Stimulated activated CD8-positive, alpha-beta memory T cell treated with anti-CD3 and anti-CD28 coated beads, Interleukin-4, amount 100 ng/mL, for 24 hours (primary cell): ENCODE measurements around the gene TRPC1.
"Not testable (repeated sequence)": the region's sequence is repeated elsewhere in the genome, so short reads cannot be mapped to it uniquely, and the experiment has no call there.

Source experiments
- DNase-seq: peaks from one replicate; pipeline ENCODE4 v3.0.0-alpha.2; 2020; ENCODE audit warnings: low read depth

TRPC1 gene

DNA sequence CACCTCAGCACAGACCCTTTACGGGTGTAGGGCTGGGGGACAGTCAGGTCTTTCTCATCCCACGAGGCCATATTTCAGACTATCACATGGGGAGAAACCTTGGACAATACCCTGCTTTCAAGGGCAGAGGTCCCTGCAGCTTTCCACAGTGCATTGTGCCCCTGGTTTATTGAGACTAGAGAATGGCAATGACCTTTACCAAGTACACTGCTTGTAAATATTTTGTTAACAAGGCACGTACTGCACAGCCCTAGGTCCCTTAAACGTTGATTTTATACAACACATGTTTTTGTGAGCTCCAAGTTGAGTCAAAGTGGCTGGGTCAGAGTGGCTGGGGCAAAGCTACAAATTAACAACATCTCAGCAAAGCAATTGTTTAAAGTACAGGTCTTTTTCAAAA, 28.8 kb downstream of the TRPC1 start:
- DNase-seq = not testable (repeated sequence)

DNA sequence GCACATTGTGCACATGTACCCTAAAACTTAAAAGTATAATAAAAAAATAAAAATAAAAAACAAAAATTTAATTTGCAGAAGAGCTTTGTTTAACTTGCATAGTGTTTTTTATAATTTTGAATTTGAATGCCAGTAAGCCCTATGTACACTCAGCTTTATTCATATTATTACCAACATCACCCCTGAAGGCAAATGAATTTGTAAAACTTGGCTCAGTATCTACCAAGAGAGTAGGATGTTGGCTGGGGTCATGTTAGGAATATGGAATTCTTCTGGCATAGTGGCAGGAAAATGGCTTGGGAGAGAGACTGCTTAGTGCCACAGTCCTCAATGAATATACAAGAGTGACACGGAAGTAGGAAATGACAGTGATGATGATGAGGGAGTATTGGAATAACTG, 30.7 kb downstream of the TRPC1 start:
- DNase-seq = no peak

DNA sequence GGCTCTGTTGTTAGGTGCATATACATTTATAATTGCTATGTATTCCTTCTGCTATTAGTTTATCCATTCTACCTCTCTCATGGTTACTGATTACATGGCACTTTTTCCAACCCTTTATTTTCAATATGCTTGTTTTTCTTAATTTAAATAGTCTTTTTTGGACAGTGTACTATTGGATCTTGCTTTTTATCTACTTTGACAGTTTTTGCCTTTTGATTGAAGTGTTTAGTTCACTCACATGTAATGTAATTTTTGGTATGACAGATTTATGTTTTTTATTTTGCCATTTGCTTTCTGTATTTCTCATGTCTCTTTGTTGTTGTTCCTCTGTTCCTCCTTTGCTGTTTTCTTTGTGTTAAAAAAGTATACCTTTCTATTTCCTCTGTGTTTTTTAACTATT, 44.5 kb downstream of the TRPC1 start:
- no peak for DNase-seq

DNA sequence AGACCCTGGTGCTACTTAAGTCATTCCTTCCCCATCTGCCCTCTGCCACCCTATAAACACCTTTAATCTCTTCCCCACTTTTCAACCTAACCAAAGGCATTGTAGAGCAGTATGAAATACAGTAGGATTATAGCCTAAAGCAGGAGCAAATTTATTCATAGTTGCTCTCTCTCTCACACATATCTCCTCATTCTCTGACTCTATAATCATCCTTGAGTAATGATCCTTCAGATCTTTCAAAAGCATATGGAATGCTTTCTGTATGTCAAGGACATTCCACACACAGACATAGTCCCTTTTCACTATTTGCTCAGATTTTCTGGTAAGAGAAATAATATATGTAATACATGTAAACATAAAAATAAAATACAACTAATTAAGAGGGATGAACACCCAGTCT, 54.1 kb downstream of the TRPC1 start:
- DNase-seq = no peak

DNA sequence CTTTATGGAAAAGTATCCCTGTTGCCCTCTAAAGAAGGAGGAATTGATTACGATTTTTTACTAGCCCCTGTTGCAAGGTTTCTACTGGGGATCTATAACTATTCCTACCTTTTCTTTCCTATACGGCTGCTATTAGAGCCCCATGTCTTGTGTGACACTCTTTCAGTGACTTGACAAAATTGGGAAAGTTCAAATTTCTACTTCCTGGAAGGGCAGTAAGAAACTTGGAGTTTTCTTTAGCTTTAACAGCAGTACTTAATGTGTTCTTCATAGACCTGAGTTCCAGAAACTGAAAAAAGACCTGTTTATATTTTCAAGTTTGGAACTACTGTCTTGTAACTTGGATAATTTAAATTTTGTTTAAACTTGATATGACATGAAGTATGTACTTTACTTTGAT, 54.7 kb downstream of the TRPC1 start:
- DNase-seq = no peak

DNA sequence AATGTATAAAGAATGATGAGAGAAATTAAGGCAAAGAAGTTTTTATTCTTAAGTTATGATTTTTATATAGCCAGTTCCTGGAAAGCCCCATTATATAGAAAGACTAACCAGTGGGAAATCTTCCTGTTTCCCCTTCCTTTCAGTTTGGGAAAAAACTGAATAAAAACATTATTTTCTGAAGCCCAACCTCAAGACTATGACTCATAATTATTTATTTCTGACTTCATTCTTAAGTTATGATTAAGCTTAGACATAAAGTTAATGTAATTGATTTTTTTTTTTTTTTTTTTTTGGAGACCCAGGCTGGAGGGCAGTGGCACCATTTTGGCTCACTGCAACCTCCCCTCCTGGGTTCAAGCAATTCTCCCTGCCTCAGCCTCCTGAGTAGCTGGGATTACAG, 55.8 kb downstream of the TRPC1 start:
- DNase-seq = no peak

DNA sequence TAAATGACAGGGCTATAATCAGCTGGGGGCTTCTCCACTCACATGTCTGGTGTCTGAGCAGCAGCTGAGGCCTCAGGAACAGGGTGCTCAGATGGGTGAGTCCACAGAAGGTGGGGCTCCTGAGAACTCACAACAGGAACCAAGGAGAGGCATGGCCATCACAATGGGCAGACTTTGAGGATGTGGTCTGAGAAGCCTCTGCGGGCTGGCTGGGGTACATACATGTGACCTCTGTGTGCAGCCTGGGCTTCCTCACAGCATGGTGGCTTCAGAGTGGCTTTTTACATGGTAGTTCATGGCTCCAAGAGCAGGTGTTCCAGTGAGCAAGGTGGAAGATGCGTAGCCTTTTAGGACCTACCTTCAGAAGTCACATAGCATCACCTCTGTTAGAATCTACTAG, 58.8 kb downstream of the TRPC1 start:
- DNase-seq = no peak

DNA sequence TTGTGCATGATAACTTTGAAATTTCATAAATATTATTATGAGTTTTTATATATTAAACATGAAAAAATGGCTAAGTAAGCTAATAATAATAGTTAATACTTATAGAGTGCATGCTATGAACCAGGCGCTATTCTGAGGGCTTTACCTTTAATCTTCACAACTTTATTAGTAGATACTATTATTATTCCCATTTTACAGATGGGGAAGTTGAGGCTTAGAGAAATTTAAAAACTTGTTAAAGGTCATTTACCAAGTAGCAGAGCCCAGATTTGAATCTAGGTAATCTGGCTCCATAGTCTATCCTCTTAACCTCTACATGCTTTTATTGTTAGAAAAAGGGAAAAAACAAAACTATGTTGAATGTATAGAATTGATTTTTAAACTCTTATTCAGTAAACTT, 60.4 kb downstream of the TRPC1 start:
- DNase-seq = no peak

DNA sequence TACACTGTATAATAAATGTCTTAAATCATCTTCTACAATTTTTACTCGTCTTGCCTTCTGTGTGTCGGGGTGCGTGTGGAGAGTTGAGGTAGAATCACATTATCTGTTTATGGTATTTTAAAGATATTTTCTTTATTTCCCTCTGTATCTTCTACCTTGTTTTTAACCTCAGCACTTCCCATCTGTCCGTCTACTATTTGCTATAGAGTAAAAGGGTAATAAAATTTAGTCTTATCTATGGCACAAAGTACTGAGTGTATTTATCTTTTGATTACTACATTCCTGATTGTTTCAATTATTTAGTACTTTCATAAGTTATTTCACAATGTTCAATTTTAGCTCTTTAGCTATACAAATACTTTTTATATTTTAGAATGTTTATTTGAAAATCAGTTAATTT, 62.2 kb downstream of the TRPC1 start:
- DNase-seq = no peak

DNA sequence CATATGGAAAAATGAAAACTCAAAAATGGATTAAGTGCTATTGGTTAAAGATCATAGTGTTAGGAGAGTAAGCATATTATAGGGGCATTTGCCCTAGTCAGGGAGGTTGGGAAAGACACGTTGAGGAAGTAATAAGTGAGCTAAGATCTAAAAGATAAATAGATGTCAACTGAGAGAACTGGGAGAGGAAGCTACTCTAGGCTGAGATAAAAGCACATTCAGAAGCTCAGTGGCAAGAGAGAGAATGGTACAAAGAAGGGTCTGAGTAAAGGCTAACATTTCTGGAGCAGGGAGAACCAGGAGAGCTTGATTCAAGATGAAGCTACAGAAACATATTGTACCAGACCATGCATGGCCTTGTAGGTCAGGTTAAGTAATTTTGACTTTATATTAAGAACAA, 63.9 kb downstream of the TRPC1 start:
- no peak for DNase-seq

DNA sequence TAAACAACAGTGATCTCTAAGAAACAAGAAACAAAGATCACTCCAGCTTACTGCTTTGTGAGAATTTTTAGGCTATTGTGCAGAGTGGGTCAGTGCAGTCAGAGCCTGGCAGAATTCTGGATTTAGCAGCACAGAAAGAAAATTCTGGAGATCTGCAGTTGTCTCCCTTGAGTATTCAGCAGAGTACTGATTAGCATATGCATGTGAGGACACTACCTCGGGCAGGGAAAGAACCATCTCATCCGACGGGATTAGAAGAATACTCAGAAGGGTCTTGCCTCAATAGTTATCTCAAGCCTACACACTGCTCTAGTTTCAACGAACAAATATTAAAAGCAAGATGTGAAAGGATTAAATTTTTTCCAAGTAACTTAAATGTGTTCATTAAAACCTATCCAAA, 70.7 kb downstream of the TRPC1 start:
- DNase-seq = no peak

DNA sequence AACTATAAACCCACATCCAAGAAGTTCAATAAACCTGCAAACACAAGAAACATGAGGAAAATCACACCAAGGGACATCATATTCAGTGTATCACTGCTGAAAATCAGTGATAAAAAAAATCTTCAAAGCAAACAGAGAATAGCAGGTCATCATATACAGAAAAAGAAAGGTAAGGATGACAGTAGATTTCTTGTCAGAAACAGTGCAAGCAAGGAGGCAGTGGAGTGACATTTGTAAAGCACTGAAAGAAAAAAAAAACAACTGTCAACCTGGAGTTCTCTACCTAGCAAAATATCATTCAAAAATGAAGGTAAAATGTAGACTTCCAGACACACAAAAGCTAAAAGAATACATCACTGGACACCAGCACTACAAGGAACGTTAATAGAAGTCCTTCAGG, 71.5 kb downstream of the TRPC1 start:
- DNase-seq = no peak

DNA sequence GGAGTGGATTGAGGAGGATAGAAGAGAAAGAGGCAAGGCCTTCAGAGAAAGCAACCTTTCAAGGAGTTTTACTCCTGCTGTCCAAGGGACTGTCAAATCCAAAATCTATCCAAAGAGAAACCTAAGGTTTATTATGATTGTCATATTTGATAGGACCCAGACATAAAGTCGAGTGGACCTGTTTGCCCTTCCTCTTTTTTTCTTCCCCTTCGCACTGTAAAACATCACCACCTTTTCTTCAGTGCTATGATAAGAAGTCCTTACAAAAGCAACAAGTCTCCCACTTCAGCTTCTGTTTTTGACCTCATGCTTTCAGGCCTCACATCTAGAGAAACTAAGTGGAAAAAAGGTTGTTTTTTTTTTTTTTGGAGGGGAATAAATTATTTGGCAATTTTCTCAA, 73.0 kb downstream of the TRPC1 start:
- no peak for DNase-seq

DNA sequence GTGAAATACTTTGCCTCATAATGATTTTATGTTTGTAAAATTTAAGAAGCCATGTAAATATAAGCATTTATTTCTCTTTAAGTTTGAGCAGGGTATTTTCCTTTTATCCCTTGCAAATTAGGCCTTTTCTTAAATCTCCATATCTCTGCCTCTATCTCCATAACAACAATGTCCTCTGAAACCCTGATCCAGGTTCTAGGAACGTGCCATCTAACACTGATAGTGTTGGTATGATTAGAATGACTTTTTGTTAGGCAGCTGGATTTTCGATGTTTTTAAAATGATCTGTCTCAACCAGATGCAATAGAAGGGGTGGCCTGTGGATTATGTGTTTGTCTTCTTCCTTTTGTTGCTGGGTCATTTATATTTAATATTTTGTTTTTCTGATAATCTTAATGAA, 77.9 kb downstream of the TRPC1 start:
- DNase-seq = no peak

DNA sequence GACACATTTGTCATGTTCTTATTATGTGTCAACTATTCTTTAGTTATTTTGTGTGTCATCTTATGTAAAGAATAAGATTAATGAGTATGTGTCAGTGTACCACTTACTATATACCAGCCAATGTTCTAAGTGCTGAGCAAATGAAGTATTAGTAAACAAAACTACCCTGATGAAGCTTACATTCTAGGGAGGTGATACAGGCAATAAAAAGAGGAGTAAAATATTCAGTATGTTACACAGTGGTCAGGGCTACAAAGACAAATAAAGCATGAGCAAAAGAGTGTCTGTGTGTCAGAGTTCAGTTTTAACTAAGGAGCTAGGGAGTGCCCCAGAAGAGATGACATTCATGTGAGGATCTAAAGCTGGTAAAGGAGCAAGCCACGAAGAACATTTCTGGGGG, 79.1 kb downstream of the TRPC1 start:
- DNase-seq = no peak

DNA sequence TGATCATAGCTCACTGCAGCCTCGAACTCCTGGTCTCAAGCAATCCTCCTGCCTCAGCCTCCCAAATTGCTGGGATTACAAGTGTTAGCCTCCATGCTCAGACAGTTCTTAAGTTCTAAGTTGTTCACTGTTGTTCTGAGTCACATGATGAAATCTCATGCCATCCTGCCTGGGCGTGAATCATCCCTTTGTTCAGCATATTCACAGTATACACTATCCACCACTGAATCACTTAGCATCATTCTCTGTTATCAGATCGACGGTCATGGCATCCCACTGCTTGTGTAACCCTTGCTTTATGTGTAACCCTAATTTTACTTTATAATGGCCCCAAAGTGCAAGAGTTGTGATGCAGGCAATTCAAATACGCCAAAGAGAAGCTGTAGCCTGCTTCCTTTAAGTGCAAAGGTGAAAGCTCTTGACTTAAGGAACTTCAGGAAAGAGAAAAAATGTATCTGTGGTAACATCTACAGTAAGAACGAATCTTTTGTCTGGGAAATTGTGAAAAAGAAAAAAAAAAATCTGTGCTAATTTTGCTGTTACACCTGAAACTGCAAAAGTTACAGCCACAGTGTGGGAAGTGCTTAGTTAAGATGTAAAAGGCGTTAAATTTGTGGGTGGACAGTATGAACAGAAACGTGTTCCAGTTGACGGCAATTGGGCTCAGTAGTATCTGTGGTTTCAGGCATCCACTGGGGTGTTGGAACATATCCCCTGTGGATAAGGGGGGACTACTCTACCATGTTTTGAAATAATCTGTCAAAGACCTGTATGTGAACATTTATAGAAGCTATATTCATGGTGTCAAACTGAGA, 84.5 kb downstream of the TRPC1 start:
- no peak for DNase-seq

DNA sequence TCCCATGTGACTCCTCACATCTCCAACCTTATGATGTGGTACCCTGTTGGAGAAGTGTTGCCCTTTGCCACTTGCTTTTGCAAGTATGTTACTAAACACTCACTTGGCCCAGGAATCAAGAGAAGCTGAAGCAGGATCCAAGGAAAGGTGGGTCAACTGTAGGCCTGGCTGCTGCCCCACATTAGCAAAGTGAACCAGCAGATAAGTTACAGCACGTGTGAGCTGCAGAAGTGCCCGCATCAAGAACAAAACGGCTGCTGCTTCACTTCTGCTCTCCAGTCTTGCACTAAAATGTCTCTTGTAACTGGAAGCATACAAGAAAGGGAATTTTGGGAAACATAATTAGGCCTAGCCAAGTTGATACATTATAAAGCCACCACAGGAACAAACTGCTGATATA, 85.4 kb downstream of the TRPC1 start:
- DNase-seq = no peak

DNA sequence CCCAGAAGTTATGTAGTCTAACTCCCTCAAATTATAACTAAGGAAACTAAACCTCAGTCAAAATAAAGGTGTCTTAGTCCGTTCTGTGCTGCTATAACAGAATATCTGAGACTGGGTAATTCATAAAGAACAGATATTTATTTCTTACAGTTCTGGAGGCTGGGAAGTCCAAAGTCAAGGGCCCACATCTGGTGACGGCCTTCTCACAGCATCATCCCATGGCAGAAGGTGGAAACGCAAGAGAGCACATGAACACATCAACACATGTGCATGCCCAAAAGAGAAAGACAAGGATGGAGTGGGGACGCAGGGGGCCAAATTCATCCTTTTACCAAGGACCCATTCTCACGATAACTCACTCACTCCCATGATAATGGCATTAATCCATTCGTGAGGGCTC, 92.0 kb downstream of the TRPC1 start:
- no peak for DNase-seq

DNA sequence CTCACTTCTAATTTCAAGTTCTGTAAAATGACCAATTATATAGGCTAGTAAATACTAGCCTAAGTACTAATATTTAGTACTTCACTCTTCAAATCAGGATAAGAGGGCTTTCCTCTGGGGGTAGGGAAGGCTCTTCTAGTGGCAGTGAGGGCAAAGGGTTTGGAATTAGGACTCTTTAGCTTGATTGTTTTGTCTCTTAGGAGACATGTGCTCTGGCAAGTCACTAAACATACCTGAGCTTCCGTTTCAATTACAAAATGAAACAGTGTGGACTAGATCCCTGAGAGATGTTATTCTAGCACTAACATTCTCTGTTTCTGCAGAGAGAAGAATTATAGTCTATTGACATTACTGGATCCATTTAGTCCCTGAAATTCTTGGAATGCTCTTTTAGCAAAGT, 93.5 kb downstream of the TRPC1 start:
- no peak for DNase-seq

DNA sequence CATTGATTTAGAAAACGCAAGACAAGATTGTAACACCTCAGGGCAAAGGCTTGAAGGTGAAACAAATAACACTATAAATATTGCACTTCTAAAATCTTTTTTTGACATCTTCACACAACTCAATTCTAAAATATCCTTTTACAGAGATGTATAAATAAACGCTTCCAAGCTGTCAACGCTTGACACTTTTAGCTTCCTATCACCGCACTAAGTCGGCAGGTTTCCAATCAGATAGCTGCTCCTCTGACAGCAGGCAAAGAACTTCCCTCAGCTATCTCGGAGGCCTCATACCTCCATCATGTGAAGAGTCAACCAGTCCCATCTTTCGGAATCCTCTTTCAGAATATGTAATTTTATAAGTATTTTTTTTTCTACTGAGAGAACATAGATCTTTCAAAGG, 94.1 kb downstream of the TRPC1 start:
- no peak for DNase-seq

DNA sequence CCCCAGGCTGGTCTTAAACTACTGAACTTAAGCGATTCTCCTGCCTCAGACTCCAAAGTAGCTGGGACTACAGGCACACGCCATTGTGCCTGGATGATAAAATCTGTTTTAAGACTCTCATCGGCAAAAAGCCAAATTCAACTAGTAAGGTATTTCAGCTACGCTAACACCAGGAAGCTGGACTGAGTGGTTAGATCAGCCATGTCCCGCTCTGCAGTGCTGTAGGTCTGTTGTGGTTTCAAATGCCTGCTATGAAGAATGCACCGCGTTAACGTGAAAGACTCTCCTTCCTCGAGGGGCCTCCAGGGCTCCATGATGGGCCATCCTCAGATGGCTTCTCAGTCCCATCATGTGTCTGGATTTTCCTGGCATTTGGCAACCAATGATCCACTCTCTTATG, 94.8 kb downstream of the TRPC1 start:
- no peak for DNase-seq

DNA sequence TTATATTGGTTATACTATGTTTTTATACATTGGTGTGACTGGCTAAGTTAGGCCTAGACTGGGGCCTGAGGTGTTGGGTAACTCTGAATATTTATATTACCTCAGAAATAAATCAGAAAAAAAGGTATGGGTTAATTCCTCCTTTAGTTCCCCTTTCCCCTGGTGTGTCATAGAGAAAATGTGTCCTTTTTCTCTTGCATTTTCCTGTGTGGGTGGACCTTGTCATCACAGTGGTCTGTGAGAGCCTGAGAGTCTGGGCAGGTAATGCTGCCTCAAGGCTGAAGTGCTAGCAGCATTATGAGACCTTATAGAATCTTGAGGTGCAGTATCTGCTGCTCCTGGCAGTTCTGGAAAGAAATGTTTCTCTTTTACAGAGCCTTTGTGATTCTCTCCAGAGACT, 95.3 kb downstream of the TRPC1 start:
- DNase-seq = no peak

DNA sequence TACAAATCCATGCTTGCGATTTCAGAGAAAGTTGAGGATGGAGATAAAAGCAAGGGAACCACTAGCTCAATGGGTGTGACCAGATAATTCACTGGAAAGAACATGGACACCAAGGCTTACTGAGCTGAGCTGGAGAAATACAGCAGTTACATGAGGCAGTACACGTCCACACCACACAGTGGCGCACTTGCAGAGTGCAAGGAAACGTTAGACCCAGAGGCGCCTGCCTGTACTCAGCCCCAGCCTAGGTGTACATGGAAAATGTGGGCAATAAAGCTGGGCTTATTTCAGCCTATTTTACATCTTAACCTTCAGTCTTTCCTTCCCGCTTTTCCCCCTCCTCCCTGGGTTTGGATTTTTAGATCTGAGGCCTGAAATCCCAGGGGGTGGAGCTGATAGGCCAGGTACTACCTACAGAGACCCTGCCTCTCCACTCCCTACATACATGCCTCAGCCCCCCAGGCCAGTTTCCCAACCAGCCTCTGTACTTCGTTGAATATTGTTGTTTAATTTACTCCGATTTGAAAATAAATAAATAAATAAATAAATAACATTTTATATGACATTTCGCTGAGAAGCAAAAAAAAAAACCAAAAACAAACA, 105.0 kb downstream of the TRPC1 start:
- DNase-seq = peak; percentile 41

DNA sequence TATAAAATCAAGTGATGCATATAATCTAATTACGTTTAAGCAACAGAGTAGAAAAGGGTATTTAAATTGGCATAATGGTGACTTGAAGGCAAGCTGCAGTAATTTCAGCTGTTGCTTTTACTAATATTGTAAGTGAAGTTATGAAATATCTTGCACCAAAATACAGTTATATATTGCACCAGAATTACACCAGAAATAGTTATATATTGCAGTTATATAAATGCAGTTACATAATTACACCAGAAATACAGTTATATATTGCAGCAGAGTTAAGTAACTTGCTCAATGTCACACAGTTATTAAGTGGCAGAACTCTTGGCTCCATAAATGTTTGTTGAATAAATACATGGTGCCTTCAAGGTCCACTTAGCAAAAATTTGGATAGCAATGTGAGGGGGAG, 113.7 kb downstream of the TRPC1 start:
- no peak for DNase-seq
